ENCODE results near the gene QPRT.

- TF ChIP-seq CTCF (IDR thresholded peaks at IDR 0.05) (no peak), POLR2AphosphoS5 (IDR thresholded peaks at IDR 0.05; ENCODE audit: low read depth, low read length) (no peak), TCF7L2 (IDR thresholded peaks at IDR 0.05; ENCODE audit: low read depth, low read length) (no peak), REST (IDR thresholded peaks at IDR 0.05; ENCODE audit: insufficient read depth in 1 of 2, low read depth in 2 of 2, low read length in 1 of 2) (no peak), SIN3A (IDR thresholded peaks at IDR 0.05; ENCODE audit: borderline replicate concordance, insufficient read depth, low read depth, low read length) (no peak)
These were observed 35.4 kb downstream of the QPRT start for GRCh38 chr16:29714396-29714795.
